Forelimb muscle (tissue), 1 donor: ENCODE data around the gene ID3. TPM values are rescaled to one million over a fixed set of nuclear protein-coding genes. Genes with fewer than 3 reads are reported as not detected.

Source experiments
- DNase-seq: peaks from one replicate; pipeline ENCODE4 v3.0.0-alpha.2; 2013; ENCODE audit warnings: low read depth
- polyA plus RNA-seq: library from polyadenylated mRNA; unstranded; fragments of 120-200 nt; gene quantifications from one replicate; pipeline ENCODE4 v1.2.1, GENCODE V29; 2013; ENCODE audit not compliant: insufficient read length

ID3 gene
- polyA plus RNA-seq, 1 donor: 43.9 TPM

DNA sequence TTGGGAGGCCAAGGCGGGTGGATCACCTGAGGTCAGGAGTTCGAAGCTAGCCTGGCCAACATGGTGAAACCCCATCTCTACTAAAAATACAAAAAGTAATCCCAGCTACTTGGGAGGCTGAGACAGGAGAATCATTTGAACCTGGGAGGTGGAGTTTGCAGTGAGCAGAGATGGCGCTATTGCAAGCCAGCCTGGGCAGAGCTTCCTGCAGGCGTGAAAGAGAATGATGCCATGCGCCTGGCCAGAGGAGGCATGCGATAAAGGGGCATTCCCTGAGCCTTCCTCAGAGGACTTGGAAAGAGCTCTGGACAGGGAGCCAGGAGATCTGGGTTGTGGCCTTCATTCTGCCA is 31.4 kb downstream of the ID3 start:
- DNase-seq: no peak

- no peak for DNase-seq
These were observed 31.9 kb downstream of the ID3 start for GRCh38 chr1:23527366-23527765.

GRCh38 chr1:23526329-23527041 is 32.8 kb downstream of the ID3 start:
- DNase-seq: no peak

- DNase-seq: no peak
These were observed 33.6 kb downstream of the ID3 start for GRCh38 chr1:23525558-23526250.

GRCh38 chr1:23524716-23525401 is 34.4 kb downstream of the ID3 start:
- no peak for DNase-seq

DNA sequence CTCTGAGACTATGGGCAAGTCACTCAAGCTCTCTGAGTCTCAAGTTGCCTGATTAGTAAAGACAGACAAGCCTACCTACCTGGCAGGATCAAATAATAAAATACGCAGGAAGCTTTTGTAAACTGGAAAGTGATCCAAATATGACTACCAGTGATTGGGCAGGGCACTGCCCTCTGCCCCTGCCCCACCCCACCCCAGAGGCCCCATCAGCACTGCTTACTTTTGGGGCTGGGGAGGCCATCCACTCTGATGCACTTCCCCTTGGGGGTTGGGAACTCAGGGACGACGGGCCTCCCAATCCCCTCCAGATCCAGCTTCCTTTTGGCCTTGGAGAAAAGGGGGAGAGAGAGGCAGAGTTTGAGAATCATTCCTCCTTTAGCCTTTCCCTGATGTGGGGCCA is 35.1 kb downstream of the ID3 start:
- DNase-seq: no peak

- no peak for DNase-seq
These were observed 36.9 kb downstream of the ID3 start for GRCh38 chr1:23522244-23522982.

DNA sequence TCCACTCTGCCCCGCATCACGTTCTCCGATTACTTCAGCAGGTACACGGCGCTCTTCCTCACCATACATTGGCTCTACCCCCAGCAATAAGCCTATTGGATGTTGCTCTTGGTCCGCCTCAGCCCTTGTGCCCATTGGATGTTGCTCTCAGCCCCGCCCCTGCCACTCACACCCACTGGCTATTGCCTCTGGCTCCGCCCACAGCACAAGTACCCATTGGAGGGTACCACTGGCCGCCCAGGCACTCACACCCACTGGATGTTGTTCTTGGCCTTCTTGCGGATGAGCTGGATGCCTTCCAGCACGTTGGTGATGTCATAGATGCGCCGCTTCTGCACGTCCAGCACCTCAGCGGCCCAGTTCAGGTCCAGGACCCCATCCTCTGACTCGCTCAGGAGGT is 37.7 kb downstream of the ID3 start:
- no peak for DNase-seq

DNA sequence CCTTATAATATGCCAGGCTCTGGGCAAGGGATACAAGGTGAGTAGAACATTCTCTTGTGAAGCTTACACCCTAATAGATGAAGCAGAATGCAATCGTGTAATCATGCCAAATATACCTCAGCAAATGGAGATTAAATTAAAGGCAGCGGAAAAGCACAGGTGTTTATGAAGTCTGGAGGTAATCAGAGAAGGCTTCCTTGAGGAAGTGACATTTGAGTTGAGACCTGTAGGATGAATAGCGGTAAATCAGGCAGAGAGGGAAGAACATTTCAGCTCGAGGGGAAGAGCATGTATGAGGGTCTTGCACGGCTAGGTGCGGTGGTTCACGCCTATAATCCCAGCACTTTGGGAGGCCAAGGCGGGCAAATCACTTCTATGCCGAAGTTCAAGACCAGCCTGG is 41.7 kb downstream of the ID3 start:
- no peak for DNase-seq

GRCh38 chr1:23515905-23516304 is 43.4 kb downstream of the ID3 start:
- no peak for DNase-seq

- DNase-seq: no peak
These were observed 45.1 kb downstream of the ID3 start for GRCh38 chr1:23514111-23514679.

- DNase-seq: no peak
These were observed 49.4 kb downstream of the ID3 start for GRCh38 chr1:23509896-23510295.

Other genes with a start within 250 kb of the ID3 start
- 123 TPM for gene HNRNPR, start 215.2 kb downstream of the ID3 start, polyA plus RNA-seq
- 38.0 TPM for gene ZNF436, start 189.7 kb downstream of the ID3 start, polyA plus RNA-seq
- gene TCEA3, start 134.8 kb downstream of the ID3 start, polyA plus RNA-seq: 366 TPM
- 49.8 TPM for gene ASAP3, start 75.3 kb downstream of the ID3 start, polyA plus RNA-seq
- 3.4 TPM for gene E2F2, start 28.3 kb downstream of the ID3 start, polyA plus RNA-seq
- gene RPL11, start 132.3 kb upstream of the ID3 start, polyA plus RNA-seq: 3,009 TPM
- 27.8 TPM for gene ELOA, start 184.0 kb upstream of the ID3 start, polyA plus RNA-seq
- 35.6 TPM for gene PITHD1, start 218.9 kb upstream of the ID3 start, polyA plus RNA-seq
- 30.0 TPM for gene LYPLA2, start 231.6 kb upstream of the ID3 start, polyA plus RNA-seq
- gene GALE, start 241.3 kb upstream of the ID3 start, polyA plus RNA-seq: 25.5 TPM